GM19193 (cell line): ENCODE measurements around the gene COPG1.
A peak's percentile ranks its signal among the peaks of the same experiment; 100 is the strongest.

Source experiments
- POLR2A ChIP-seq: IDR thresholded peaks from 4 replicates; pipeline ENCODE4 v1.6.1; 2011; ENCODE audit not compliant: insufficient read depth, insufficient read length; ENCODE audit errors: extremely low read depth

COPG1 gene

GRCh38 chr3:129249284-129250065 lies at the start of gene COPG1:
Gene COPG1, plus strand, starts transcription at chr3:129249606. Its CDS starts 104 bp downstream, at chr3:129249710.
- TF ChIP-seq POLR2A, result peak; percentile 97

GRCh38 chr3:129204473-129204872 lies 44.9 kb upstream of the COPG1 start:
- no peak for TF ChIP-seq POLR2A

- no peak for TF ChIP-seq POLR2A
These were observed 44.1 kb upstream of the COPG1 start for GRCh38 chr3:129205109-129205832.

GRCh38 chr3:129207479-129207878 lies 41.9 kb upstream of the COPG1 start:
- TF ChIP-seq POLR2A, result no peak

GRCh38 chr3:129211345-129211744 lies 38.1 kb upstream of the COPG1 start:
- TF ChIP-seq POLR2A, result no peak

GRCh38 chr3:129211772-129212171 lies 37.6 kb upstream of the COPG1 start:
- TF ChIP-seq POLR2A, result no peak

GRCh38 chr3:129213238-129213637 lies 36.2 kb upstream of the COPG1 start:
- no peak for TF ChIP-seq POLR2A

- TF ChIP-seq POLR2A, result no peak
These were observed 30.7 kb upstream of the COPG1 start for GRCh38 chr3:129218742-129219141.

GRCh38 chr3:129224984-129225393 lies 24.4 kb upstream of the COPG1 start:
- TF ChIP-seq POLR2A, result no peak

- no peak for TF ChIP-seq POLR2A
These were observed 23.0 kb upstream of the COPG1 start for GRCh38 chr3:129226374-129226773.

GRCh38 chr3:129228891-129229585 lies 20.4 kb upstream of the COPG1 start:
- no peak for TF ChIP-seq POLR2A

- no peak for TF ChIP-seq POLR2A
These were observed 18.9 kb upstream of the COPG1 start for GRCh38 chr3:129230311-129231019.

- no peak for TF ChIP-seq POLR2A
These were observed 17.9 kb upstream of the COPG1 start for GRCh38 chr3:129231331-129232119.

GRCh38 chr3:129233538-129233937 lies 15.9 kb upstream of the COPG1 start:
- TF ChIP-seq POLR2A, result no peak
